LNCAP (cell line): ENCODE results near the gene SLC37A3.

Experiments used
- TF ChIP-seq, protein P1 (sequence below): fragments of 450-650 bp; IDR thresholded peaks from 2 replicates; pipeline ENCODE4 v1.5.1; 2017; ENCODE audit warnings: mild to moderate bottlenecking

SLC37A3 gene

DNA sequence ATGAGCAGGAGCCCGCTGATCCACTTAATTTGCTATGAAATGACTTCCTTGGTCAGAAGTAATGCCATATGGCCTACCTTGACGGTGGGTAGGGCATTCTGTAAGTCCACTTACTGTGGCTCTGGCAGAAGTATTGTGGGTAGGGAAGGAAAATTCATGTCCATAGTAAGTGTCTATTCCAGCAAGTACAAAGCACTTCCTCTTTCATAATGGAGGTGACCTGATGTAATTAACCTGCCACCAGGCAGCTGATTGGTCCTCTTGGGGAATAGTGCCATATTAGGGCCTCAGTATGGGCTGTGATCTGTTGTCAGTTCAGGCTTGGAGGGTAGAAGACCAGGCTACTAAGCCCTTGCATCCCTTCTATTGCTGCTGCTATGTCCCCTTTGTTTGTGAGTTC is 103.9 kb downstream of the SLC37A3 start:
- TF ChIP-seq, protein P1, sequence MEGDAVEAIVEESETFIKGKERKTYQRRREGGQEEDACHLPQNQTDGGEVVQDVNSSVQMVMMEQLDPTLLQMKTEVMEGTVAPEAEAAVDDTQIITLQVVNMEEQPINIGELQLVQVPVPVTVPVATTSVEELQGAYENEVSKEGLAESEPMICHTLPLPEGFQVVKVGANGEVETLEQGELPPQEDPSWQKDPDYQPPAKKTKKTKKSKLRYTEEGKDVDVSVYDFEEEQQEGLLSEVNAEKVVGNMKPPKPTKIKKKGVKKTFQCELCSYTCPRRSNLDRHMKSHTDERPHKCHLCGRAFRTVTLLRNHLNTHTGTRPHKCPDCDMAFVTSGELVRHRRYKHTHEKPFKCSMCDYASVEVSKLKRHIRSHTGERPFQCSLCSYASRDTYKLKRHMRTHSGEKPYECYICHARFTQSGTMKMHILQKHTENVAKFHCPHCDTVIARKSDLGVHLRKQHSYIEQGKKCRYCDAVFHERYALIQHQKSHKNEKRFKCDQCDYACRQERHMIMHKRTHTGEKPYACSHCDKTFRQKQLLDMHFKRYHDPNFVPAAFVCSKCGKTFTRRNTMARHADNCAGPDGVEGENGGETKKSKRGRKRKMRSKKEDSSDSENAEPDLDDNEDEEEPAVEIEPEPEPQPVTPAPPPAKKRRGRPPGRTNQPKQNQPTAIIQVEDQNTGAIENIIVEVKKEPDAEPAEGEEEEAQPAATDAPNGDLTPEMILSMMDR: no peak

DNA sequence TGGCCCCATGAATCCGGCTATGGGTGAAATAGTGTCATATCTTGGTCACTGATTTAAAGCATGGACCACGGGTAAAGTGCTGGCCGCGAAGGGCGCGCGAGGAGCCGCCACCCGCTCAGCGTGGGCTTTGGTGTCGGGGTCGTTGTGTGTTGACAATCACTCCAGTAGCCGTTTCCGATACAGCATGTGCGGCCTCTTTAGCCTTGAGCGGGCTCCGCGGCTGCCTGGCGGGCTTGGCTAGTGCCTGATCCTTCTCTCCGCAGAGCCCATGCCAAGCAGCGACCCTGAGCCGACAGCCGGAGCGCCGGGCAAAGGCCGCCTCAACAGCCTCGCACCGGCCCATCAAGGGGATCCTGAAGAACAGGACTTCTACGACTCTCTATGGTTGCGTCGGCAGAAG is 105.9 kb downstream of the SLC37A3 start:
- TF ChIP-seq, protein P1: no peak

DNA sequence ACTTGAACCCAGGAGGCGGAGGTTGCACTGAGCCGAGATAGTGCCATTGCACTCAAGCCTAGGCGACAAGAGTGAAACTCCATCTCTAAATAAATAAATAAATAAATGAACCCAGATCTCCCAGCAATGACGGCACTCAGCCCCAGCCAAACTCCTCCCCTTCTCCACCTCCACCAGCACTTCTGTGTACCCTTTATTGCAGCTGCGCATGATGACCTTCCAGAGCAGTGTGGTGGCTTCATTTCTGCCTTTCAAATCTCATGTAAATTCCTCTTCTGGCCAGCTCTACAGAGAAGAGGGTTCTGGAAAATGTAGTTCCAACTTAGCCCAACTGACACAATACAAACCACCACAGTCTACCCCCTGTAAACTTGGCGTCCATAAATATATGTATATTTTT is 108.5 kb downstream of the SLC37A3 start:
- TF ChIP-seq, protein P1: no peak

DNA sequence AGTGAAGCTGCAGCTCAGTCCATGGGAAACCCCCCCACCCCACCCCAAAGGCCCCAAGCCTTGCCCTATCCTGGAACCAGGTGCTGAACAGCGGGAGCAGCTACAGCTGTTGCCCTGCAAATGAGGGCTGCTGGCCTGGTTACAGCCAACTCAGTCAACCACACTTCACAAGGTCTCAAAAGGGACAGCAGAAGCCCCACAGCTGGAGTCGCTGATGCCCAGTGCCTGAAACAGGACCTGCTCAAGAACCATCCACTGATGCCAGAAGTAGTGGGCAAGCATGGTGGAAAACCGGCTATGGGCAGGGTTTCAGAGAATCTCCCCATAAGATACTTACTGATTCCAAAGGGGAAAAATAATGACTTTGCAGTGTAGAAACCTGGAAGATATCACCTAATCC is 110.3 kb downstream of the SLC37A3 start:
- TF ChIP-seq, protein P1: no peak

DNA sequence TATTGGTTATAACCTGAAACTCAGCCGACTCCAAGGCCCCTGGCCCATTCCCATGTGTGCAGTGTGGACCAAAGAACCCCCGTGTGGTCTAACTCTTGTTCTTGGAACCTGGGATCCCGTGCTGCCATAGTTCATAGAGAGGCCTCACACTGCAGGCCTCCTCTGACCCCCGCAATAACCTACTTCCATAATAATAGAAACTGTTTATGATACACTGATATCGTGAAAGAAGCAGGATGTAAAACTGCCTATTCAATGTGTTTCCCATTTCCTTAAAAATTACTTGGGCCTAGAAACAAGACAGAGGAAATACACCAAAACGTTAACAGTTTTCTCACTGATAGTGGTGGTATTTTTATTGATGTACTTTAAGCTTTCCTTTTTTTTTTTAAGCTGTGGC is 112.4 kb downstream of the SLC37A3 start:
- TF ChIP-seq, protein P1: no peak

DNA sequence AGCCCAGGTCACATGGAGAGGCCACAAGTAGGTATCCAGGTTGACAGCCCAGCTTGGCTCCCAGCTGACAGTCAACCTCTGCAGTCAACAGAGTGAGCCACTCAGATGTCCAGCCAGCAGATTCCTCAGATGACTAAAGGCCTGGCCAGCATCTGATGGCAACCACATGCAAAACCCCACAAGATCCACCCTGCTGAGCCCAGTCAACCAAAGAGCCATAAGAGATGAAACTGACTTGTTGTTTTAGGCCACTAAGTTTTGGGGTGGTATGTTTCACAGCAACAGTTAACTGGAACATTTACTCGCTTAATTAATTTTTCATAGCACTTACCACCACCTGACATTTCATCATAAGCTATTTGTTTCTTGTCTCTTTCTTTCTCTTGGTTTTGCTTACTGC is 114.3 kb downstream of the SLC37A3 start:
- TF ChIP-seq, protein P1: no peak
